ENCODE data around the gene HCFC1R1.

DNA sequence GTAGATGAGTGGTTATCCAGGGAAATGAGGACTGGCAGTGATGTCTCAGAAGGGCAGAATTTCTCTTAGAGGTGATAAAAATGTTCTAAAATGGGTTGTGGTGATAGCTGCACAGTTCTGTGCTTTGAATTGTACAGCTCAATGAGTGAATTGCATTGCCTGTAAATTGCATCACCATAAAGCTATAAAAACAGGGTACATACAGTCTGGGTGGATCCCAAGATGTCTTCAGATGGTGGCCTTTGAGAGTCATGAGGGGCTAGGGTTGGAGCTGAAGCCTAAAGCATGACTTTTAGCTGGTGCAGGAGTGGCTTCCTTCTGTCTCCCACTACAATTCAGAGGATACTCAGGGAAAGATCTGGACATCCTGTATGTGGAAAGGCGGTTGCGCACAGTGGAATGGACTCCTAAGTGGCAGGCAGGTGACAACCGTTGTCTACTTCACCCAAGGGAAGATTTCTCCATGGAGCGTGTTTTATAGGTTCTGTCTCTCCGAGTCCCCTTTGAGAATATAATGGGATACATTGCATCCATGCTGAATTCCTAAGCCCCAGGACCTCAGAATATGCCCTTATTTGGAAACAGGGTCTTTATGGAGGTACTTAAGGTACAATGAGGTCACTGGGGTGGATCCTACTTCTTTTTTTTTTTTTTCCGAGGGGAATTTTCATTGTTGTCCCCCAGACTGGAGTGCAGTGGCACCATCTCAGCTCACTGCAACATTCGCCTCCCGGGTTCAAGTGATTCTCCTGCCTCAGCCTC is 40.1 kb upstream of the HCFC1R1 start:
- TF ChIP-seq, protein P1, sequence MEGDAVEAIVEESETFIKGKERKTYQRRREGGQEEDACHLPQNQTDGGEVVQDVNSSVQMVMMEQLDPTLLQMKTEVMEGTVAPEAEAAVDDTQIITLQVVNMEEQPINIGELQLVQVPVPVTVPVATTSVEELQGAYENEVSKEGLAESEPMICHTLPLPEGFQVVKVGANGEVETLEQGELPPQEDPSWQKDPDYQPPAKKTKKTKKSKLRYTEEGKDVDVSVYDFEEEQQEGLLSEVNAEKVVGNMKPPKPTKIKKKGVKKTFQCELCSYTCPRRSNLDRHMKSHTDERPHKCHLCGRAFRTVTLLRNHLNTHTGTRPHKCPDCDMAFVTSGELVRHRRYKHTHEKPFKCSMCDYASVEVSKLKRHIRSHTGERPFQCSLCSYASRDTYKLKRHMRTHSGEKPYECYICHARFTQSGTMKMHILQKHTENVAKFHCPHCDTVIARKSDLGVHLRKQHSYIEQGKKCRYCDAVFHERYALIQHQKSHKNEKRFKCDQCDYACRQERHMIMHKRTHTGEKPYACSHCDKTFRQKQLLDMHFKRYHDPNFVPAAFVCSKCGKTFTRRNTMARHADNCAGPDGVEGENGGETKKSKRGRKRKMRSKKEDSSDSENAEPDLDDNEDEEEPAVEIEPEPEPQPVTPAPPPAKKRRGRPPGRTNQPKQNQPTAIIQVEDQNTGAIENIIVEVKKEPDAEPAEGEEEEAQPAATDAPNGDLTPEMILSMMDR (IDR thresholded peaks at IDR 0.05): no peak
- no peak for TF ChIP-seq POLR2A (IDR thresholded peaks at IDR 0.05)
